ENCODE data around the gene RBM14. TPM values are rescaled to one million over a fixed set of nuclear protein-coding genes. Genes with fewer than 3 reads are reported as not detected.

The RBM14 gene
- total RNA-seq, 2 experiments from 2014 or later: 239 to 250 TPM

DNA sequence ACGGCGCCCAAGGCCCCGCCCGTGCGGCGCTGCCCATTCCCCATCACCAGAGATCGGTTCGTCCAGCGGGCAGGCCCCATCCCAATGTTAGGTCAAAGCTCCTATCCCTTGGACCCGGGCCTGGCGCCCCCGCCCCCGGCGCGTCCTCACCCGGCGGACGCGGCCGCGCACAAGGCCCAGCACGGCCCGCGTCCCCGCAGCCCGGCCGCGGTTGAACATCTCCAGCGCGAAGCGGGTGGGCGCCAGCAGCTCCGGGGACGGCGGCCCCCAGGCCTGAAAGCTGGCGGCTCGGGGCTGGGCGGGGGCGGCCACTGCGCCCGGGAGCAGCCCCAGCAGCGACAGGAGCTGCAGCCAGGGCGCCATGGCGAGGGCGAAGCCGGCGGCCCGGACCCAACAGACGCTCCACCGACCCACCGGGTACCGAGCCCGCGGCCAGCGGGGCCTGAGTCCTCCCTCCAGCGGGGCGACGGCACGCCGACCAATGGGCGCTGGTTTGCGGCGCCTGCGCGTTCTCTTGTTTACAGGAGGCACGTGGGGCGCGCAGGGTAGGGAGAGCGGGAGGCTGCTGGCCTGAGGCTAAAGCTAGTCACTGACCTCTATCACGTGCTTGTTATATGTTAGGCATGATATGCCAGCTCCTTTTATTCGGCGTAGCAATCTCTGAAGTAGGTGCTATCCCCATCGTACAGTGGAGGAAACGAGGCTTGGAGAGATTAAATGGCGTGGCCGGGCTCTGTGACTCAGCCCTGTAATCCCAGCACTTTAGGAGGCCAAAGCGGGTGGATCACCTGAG, 48.1 kb upstream of the RBM14 start, which contains the start of gene CTSF:
Gene CTSF (minus strand): TSS at position 483 of the 793 bp plus-strand sequence. CDS start 120 bp downstream, at position 363.
- ChIA-PET CTCF (interaction anchor here (1.2 to 1.6 kb wide), 2 partner anchors 24 to 111 kb away, joined by 3 to 4 read pairs; partner anchors contain the start of gene CCDC87), POLR2A (interaction anchor here (0.7 to 3.6 kb wide), 8 partner anchors 22 to 275 kb away, joined by 3 to 35 read pairs (median 9); partner anchors contain the start of genes ACTN3, CCDC87, PELI3 and RBM14)
- Histone ChIP-seq H3K4me1 (ENCODE audit: insufficient read depth, low read length) (peaks cover 12% of the 10 kb centered on the region), H3K4me3 (ENCODE audit: low read length) (peak within 1 kb of the TSS; percentile 46), H3K36me3 (ENCODE audit: insufficient read depth, low read length) (no peaks in the 10 kb centered on the region), H3K9me3 (ENCODE audit: control insufficient read depth in 1 of 2, insufficient read depth in 1 of 2, low read length in 2 of 2) (no peaks in the 10 kb centered on the region), H3K27me3 (ENCODE audit: control insufficient read depth in 1 of 2, insufficient read depth in 2 of 2, low read length in 2 of 2) (no peaks in the 10 kb centered on the region), H3K27ac (ENCODE audit: low read depth in 1 of 2, low read length in 2 of 2) (no peak within 1 kb of the TSS)
- intact Hi-C loops (cut with DNase I, micrococcal nuclease): no loop called here
- Mint-ChIP-seq H3K4me3 (peak within 1 kb of the TSS; percentile 77), H3K27me3 (peaks cover 7% of the 10 kb centered on the region), H3K36me3 (ENCODE audit: low read depth) (no peaks in the 10 kb centered on the region), H3K27ac (no peak within 1 kb of the TSS), H3K9me3 (no peaks in the 10 kb centered on the region), H3K4me1 (ENCODE audit: low read depth) (no peaks in the 10 kb centered on the region)
- peak; percentile 50 to 82 (median 65) for DNase-seq
- TF ChIP-seq, protein P1, sequence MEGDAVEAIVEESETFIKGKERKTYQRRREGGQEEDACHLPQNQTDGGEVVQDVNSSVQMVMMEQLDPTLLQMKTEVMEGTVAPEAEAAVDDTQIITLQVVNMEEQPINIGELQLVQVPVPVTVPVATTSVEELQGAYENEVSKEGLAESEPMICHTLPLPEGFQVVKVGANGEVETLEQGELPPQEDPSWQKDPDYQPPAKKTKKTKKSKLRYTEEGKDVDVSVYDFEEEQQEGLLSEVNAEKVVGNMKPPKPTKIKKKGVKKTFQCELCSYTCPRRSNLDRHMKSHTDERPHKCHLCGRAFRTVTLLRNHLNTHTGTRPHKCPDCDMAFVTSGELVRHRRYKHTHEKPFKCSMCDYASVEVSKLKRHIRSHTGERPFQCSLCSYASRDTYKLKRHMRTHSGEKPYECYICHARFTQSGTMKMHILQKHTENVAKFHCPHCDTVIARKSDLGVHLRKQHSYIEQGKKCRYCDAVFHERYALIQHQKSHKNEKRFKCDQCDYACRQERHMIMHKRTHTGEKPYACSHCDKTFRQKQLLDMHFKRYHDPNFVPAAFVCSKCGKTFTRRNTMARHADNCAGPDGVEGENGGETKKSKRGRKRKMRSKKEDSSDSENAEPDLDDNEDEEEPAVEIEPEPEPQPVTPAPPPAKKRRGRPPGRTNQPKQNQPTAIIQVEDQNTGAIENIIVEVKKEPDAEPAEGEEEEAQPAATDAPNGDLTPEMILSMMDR (IDR thresholded peaks at IDR 0.05): no peak
- ATAC-seq (ENCODE audit: poor library complexity): peak; percentile 93

DNA sequence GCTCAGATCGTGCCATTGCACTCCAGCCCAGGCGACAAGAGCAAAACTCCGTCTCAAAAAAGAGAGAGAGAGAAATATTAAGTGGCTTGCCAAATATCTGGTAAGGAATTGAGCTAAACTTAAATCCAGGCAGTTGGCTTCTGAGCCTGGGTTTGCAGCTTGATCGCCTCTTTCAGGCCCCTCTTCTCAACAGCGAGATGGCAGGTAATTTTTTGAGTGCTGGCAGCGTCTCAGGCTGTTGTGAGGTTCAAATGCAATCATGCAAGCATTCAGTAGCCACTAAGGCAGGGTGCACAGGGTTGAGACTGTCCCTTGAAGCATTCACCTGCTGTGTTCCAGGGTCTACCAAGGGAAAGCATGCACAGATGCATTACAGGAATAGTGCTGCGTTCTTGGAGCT, 47.4 kb upstream of the RBM14 start:
- TF ChIP-seq, protein P1 (IDR thresholded peaks at IDR 0.05): no peak
- Histone ChIP-seq H3K27ac (ENCODE audit: low read depth in 1 of 2, low read length in 2 of 2) (no peak overlapping the region), H3K9me3 (ENCODE audit: control insufficient read depth in 1 of 2, insufficient read depth in 1 of 2, low read length in 2 of 2) (no peaks in the 10 kb centered on the region), H3K27me3 (ENCODE audit: control insufficient read depth in 1 of 2, insufficient read depth in 2 of 2, low read length in 2 of 2) (no peaks in the 10 kb centered on the region), H3K36me3 (ENCODE audit: insufficient read depth, low read length) (no peaks in the 10 kb centered on the region), H3K4me1 (ENCODE audit: insufficient read depth, low read length) (peaks cover 12% of the 10 kb centered on the region), H3K4me3 (ENCODE audit: low read length) (no peak overlapping the region)
- no peak for ATAC-seq (ENCODE audit: poor library complexity)
- CTCF ChIA-PET: interaction anchor here (1.2 to 1.6 kb wide), 2 partner anchors 23 to 110 kb away, joined by 3 to 4 read pairs; partner anchors contain the start of gene CCDC87
- POLR2A ChIA-PET: interaction anchor here (0.6 to 3.6 kb wide), 8 partner anchors 23 to 274 kb away, joined by 3 to 35 read pairs (median 9); partner anchors contain the start of genes ACTN3, CCDC87, RBM14 and RBM4
- Mint-ChIP-seq H3K4me1 (ENCODE audit: low read depth) (no peaks in the 10 kb centered on the region), H3K27me3 (peaks cover 12% of the 10 kb centered on the region), H3K9me3 (no peaks in the 10 kb centered on the region), H3K4me3 (peak overlapping the region; percentile 76), H3K27ac (no peak overlapping the region), H3K36me3 (ENCODE audit: low read depth) (no peaks in the 10 kb centered on the region)
- DNase-seq: no peak
- intact Hi-C loops (cut with DNase I, micrococcal nuclease): no loop called here

DNA sequence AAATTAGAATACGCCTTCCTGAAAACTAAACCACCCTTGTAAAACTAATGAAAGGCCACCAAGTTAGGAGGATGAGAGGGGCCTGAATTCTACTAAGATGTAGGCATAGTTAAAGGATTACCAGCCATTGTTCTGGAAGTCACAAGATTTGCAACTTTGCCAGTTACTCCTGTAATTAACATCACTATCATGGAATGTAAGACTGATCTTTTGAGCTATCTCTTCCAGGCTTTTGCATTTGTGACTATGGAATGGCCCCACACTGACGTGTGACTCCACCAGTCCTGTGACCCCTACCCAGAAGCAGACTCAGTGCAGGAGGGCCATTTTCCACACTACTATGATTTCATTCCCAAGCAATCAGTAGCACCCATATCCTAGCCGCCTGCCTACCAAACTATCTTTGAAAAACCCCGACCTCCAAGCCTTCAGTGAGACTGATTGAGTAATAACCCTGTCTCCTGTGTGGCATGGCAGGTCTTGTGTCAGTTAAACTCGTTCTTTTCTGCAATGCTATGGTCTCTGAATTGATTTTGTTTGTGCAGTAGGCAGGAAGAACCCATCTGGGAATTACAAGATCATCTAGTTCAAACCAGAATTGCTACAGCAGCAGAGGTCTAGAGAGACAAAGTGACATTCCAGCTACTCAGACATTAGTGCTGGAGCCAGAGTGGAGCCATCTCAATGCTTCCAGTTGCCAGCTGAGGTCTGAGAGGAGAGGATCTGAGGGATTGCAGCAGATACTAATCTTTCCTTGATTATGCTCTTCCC, 46.2 kb upstream of the RBM14 start:
- H3K4me3 Mint-ChIP-seq: peak overlapping the region; percentile 51
- Histone ChIP-seq H3K9me3 (ENCODE audit: control insufficient read depth in 1 of 2, insufficient read depth in 1 of 2, low read length in 2 of 2) (no peaks in the 10 kb centered on the region), H3K36me3 (ENCODE audit: insufficient read depth, low read length) (no peaks in the 10 kb centered on the region), H3K27me3 (ENCODE audit: control insufficient read depth in 1 of 2, insufficient read depth in 2 of 2, low read length in 2 of 2) (no peaks in the 10 kb centered on the region), H3K4me1 (ENCODE audit: insufficient read depth, low read length) (peaks cover 12% of the 10 kb centered on the region), H3K4me3 (ENCODE audit: low read length) (no peak overlapping the region), H3K27ac (ENCODE audit: low read depth in 1 of 2, low read length in 2 of 2) (no peak overlapping the region)
- no peaks in the 10 kb centered on the region for H3K4me1 Mint-ChIP-seq (ENCODE audit: low read depth)
- no peak for DNase-seq
- CTCF ChIA-PET: interaction anchor here (1.6 kb wide), 1 partner anchor 22 kb away, joined by 3 read pairs; the partner anchor contains the start of gene CCDC87
- TF ChIP-seq, protein P1 (IDR thresholded peaks at IDR 0.05): no peak
- no peaks in the 10 kb centered on the region for H3K9me3 Mint-ChIP-seq
- POLR2A ChIA-PET: interaction anchor here (2.3 to 3.6 kb wide), 3 partner anchors 24 to 108 kb away, joined by 12 to 35 read pairs (median 20); partner anchors contain the start of genes ACTN3, RBM14, RBM4B and ZDHHC24
- no peak for ATAC-seq (ENCODE audit: poor library complexity)
- intact Hi-C loops (cut with DNase I, micrococcal nuclease): no loop called here
- H3K27ac Mint-ChIP-seq: no peak overlapping the region
- peaks cover 18% of the 10 kb centered on the region for H3K27me3 Mint-ChIP-seq
- H3K36me3 Mint-ChIP-seq (ENCODE audit: low read depth): no peaks in the 10 kb centered on the region

All from CD4-positive, alpha-beta T cell (primary cell).